ENCODE measurements around the gene QRICH1. TPM values are rescaled to one million over a fixed set of nuclear protein-coding genes. Genes with fewer than 3 reads are reported as not detected.

Gene QRICH1
- total RNA-seq, 1 experiment from 2014 or later, result 151 TPM

DNA sequence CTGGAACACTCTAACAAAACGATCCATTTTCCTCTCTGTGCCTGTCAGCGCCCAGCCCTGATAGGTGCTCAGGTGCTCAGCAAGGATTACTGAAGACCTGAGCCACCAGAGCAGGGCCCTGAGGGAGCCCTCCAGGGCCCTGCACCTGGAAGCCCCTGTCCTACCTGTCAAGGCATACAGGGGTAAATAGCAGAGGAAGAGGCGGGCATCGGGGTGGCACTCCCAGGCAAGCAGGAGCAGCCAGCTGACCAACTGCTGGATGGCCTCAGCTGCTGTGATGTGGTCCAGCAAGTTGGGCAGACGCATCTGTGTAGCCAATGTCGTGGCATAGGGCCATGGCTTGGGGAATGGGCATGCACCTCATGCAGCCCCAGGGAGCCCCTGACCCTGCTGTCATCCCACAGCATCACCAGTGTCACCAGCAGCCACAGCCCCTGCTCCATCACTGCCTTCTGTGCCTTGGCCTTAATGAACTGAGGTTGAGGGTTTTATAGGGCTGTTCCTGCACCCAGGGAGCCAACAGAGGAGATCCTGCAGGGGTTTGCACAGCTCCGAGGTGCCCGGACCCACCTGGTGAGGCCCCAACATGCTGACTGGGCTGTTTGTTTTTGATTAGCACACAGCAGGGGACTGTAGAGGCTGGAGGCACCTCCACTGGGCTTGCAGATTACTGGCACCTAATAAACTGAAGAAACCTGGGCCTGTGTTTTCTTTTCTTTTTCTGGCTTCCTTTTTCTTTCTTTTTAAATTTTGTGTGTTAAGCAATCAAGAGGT is 94.6 kb downstream of the QRICH1 start:
- Histone ChIP-seq H3K27ac (ENCODE audit: insufficient read length, low read depth, low read length) (no peak overlapping the region), H2BK15ac (ENCODE audit: low read depth, low read length) (no peak overlapping the region), H3K18ac (ENCODE audit: insufficient read length, low read depth, low read length) (peak overlapping the region; percentile 23), H3T11ph (ENCODE audit: low read length) (no peak overlapping the region), H3K23me2 (ENCODE audit: insufficient read length, low read depth, low read length, poor library complexity, severe bottlenecking) (no peaks in the 10 kb centered on the region), H3K79me2 (ENCODE audit: insufficient read depth, low read length) (no peaks in the 10 kb centered on the region), H2BK12ac (ENCODE audit: insufficient read length, low read depth, low read length) (no peak overlapping the region), H3K23ac (ENCODE audit: insufficient read length, low read depth, low read length) (no peak overlapping the region), H3K14ac (ENCODE audit: insufficient read depth, low read length) (no peak overlapping the region; the same call in 1 of the 2 replicates), H4K8ac (replicated peaks; ENCODE audit: insufficient read length, low read depth, low read length) (no peak overlapping the region), H3K27me3 (ENCODE audit: insufficient read depth, low read length) (no peaks in the 10 kb centered on the region), H3K79me1 (ENCODE audit: insufficient read depth, low read depth, low read length, poor library complexity, severe bottlenecking) (no peaks in the 10 kb centered on the region), H2AFZ (ENCODE audit: low read length) (no peak overlapping the region), H2BK120ac (ENCODE audit: low read depth, low read length, poor library complexity, severe bottlenecking) (no peak overlapping the region), H3K56ac (ENCODE audit: insufficient read length, low read depth, low read length) (no peak overlapping the region), H3K4me2 (ENCODE audit: insufficient read depth, insufficient read length, low read length) (no peak overlapping the region), H3K4ac (ENCODE audit: low read depth, low read length) (no peak overlapping the region), H4K5ac (ENCODE audit: insufficient read length, low read depth, low read length) (no peak overlapping the region), H2BK5ac (ENCODE audit: insufficient read length, low read length) (no peak overlapping the region), H2AK5ac (ENCODE audit: insufficient read length, low read length) (no peak overlapping the region), H3K9ac (ENCODE audit: extremely low read depth, insufficient read length, low read length) (no peak overlapping the region), H2BK20ac (ENCODE audit: low read depth, low read length, poor library complexity, severe bottlenecking) (no peak overlapping the region), H3K4me1 (ENCODE audit: insufficient read depth, low read length) (no peaks in the 10 kb centered on the region), H4K20me1 (ENCODE audit: control insufficient read depth, insufficient read depth, insufficient read length) (no peaks in the 10 kb centered on the region), H4K91ac (ENCODE audit: insufficient read length, low read depth, low read length) (no peak overlapping the region), H3K9me3 (ENCODE audit: control insufficient read depth, low read depth, low read length) (no peaks in the 10 kb centered on the region)
- DNase-seq, result no peak
- no peak overlapping the region for H3K4me3 Mint-ChIP-seq
- H3K4me1 Mint-ChIP-seq, result peaks cover 23 to 24% of the 10 kb centered on the region in 2 experiments
- WGBS (ENCODE audit: extremely low coverage, insufficient read length, low lambda C conversion rate), result no CpG with 5 or more reads among the region's 8 CpGs
- TF ChIP-seq, protein P1, sequence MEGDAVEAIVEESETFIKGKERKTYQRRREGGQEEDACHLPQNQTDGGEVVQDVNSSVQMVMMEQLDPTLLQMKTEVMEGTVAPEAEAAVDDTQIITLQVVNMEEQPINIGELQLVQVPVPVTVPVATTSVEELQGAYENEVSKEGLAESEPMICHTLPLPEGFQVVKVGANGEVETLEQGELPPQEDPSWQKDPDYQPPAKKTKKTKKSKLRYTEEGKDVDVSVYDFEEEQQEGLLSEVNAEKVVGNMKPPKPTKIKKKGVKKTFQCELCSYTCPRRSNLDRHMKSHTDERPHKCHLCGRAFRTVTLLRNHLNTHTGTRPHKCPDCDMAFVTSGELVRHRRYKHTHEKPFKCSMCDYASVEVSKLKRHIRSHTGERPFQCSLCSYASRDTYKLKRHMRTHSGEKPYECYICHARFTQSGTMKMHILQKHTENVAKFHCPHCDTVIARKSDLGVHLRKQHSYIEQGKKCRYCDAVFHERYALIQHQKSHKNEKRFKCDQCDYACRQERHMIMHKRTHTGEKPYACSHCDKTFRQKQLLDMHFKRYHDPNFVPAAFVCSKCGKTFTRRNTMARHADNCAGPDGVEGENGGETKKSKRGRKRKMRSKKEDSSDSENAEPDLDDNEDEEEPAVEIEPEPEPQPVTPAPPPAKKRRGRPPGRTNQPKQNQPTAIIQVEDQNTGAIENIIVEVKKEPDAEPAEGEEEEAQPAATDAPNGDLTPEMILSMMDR (conservative IDR thresholded peaks at IDR 0.05), result no peak
- H3K36me3 Mint-ChIP-seq (ENCODE audit: insufficient read depth in 1 of 3, low read depth in 3 of 3), result peaks cover 3 to 18% (median 10%) of the 10 kb centered on the region in 3 experiments; a peak in 5 of 7 replicates
- H3K27ac Mint-ChIP-seq, result peak overlapping the region; percentile 73 to 79 (median 76); a peak in 5 of 7 replicates
- no peaks in the 10 kb centered on the region for H3K9me3 Mint-ChIP-seq
- no peaks in the 10 kb centered on the region for H3K27me3 Mint-ChIP-seq (ENCODE audit: low read depth)
